Thyroid gland (tissue), 4 donors: ENCODE results near the gene E2F3.

Experiments used
- POLR2A ChIP-seq, 2 donors: fragments of 450-650 bp; IDR thresholded peaks; one replicate each; pipeline ENCODE4 v1.6.1; 2017; ENCODE audit warnings: antibody characterized with exemption in 2 of 2, mild to moderate bottlenecking in 2 of 2, moderate library complexity in 1 of 2
- TF ChIP-seq, protein P1 (sequence below), 6 experiments: fragments of 200-600 bp in 3 of 6; fragments of 450-650 bp in 3 of 6; sonication (generic) in 3 of 6; IDR thresholded peaks; one replicate each; pipeline ENCODE4 v1.5.1; 2016 to 2019; ENCODE audit warnings: antibody characterized with exemption in 6 of 6, mild to moderate bottlenecking in 2 of 6, inconsistent platforms in 1 of 6, moderate library complexity in 1 of 6

GRCh38 chr6:20415712-20416454, 14.2 kb downstream of the E2F3 start:
- TF ChIP-seq, protein P1, sequence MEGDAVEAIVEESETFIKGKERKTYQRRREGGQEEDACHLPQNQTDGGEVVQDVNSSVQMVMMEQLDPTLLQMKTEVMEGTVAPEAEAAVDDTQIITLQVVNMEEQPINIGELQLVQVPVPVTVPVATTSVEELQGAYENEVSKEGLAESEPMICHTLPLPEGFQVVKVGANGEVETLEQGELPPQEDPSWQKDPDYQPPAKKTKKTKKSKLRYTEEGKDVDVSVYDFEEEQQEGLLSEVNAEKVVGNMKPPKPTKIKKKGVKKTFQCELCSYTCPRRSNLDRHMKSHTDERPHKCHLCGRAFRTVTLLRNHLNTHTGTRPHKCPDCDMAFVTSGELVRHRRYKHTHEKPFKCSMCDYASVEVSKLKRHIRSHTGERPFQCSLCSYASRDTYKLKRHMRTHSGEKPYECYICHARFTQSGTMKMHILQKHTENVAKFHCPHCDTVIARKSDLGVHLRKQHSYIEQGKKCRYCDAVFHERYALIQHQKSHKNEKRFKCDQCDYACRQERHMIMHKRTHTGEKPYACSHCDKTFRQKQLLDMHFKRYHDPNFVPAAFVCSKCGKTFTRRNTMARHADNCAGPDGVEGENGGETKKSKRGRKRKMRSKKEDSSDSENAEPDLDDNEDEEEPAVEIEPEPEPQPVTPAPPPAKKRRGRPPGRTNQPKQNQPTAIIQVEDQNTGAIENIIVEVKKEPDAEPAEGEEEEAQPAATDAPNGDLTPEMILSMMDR (IDR thresholded peaks at IDR 0.05) = no peak
- TF ChIP-seq POLR2A (IDR thresholded peaks at IDR 0.05) = no peak
